T-helper 22 cell (primary cell): Measurements from ENCODE around the gene TENM3.

Source experiments
- DNase-seq: peaks from one replicate; pipeline ENCODE4 v3.0.0-alpha.2; 2020; ENCODE audit warnings: low read depth

The TENM3 gene

GRCh38 chr4:182627996-182628395, 384.8 kb downstream of the TENM3 start:
- DNase-seq = no peak

DNA sequence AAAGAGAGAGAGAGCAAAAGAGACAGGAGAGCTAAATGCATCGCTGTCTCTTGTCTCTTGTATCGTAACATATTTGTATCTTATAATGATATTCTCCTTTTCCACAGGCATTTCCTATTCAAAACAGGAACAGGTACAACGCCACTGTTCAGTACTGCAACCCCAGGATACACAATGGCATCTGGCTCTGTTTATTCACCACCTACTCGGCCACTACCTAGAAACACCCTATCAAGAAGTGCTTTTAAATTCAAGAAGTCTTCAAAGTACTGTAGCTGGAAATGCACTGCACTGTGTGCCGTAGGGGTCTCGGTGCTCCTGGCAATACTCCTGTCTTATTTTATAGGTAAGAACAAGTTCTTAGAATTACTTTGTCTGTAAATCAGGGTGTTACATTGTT, 385.3 kb downstream of the TENM3 start:
- no peak for DNase-seq

- DNase-seq = no peak
Measured at GRCh38 chr4:182629096-182629495, 385.9 kb downstream of the TENM3 start.

GRCh38 chr4:182640491-182640890, 397.3 kb downstream of the TENM3 start:
- DNase-seq = no peak

- DNase-seq = no peak
Measured at GRCh38 chr4:182640932-182641331, 397.7 kb downstream of the TENM3 start.

DNA sequence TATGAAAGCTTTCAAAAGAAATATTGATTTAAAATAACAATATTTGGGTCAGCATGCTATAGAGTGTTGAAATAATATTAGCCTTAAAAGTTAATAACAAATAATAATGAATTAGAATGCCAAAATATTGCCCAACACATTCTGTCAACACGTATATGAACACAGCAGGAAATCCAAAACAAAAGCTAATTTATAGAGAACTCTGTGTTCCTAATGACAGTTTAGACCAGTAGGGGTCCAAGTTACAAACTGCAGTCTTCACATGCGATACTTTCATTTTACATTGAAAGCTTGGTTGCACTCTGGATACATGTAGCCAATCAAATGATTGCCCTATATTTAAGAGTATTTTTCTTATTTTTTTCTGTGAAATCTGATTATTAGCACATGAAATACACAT, 399.6 kb downstream of the TENM3 start:
- DNase-seq = no peak

- no peak for DNase-seq
Measured at GRCh38 chr4:182643801-182644682, 400.8 kb downstream of the TENM3 start.

- no peak for DNase-seq
Measured at GRCh38 chr4:182644683-182645050, 401.5 kb downstream of the TENM3 start.

GRCh38 chr4:182645511-182645910, 402.3 kb downstream of the TENM3 start:
- no peak for DNase-seq

GRCh38 chr4:182647646-182648300, 404.6 kb downstream of the TENM3 start:
- no peak for DNase-seq

- DNase-seq = no peak
Measured at GRCh38 chr4:182648766-182649165, 405.6 kb downstream of the TENM3 start.

- no peak for DNase-seq
Measured at GRCh38 chr4:182649698-182650477, 406.7 kb downstream of the TENM3 start.

- no peak for DNase-seq
Measured at GRCh38 chr4:182653596-182653995, 410.4 kb downstream of the TENM3 start.

DNA sequence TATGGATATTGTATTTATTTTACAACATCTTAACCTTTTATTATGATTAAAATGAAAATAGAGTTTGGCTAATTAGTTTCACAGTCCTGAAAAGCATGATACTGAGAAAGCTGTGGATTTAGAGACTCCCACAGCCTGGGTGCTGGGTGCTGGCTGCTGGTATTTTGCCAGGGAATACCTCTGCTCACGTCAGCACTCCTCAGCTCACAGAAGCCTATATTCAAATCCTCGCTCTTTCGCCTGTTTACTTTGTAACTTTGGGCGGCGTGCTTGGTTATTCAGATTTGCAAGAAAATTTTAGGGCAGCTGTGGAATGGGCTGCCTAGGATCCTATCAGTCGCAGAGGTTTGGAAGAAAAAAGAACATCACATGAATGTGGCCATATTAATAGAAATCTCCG, 412.1 kb downstream of the TENM3 start:
- DNase-seq = no peak

- no peak for DNase-seq
Measured at GRCh38 chr4:182662551-182662950, 419.3 kb downstream of the TENM3 start.

DNA sequence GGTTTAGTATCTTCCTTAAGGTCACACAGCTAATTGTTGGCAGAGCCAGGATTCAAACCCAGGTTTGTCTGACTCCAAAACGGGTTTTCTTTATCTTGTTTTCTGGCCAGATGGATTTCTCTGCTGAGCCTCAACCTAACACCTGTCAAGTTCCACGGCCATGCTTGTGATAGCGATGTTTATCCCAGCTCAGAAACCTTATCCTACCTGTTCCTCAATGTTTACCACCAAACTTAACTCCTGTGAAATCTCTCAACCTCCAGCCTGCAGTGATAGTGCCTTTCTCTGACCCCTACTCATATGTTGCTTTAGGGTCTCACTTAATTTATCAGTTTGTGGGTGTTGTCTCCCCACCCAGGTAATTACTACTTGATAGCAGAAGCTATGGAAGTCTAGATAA, 428.0 kb downstream of the TENM3 start:
- no peak for DNase-seq

DNA sequence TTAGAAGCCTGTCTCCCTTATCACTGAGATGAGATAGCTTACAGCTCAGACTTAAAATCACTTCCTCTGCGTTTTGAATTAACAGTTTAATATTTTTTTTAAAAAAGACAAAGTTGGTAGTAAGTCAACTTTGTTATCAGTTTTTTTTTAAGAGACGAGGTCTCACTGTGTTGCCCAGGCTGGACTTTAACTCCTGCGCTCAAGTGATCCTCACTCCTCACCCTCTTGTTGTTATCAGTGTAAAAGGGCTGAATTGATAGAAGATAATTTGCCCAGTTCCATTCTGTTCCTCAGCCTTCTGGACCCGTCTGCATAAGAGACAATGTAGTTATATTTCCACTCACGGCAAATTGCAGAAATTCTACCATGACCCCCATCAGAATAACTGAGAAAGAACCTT, 428.5 kb downstream of the TENM3 start:
- DNase-seq = no peak

DNA sequence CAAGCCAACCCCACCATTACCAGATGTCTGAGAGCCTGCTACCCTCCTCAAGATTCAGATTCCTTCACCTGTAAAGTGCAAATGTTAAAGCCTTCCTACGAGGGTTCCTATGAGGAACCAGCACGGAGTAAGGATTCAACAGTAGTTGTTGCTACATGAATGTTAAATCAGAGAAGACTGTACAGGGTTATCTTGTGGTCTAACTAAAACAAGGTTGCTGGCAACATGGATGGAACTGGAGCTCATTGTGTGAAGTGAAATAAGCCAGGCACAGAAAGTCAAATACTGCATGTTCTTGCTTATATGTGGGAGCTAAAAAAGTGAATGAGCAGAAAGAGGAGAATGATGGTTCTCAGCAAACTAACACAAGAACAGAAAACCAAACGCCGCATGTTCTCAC, 435.4 kb downstream of the TENM3 start:
- no peak for DNase-seq

DNA sequence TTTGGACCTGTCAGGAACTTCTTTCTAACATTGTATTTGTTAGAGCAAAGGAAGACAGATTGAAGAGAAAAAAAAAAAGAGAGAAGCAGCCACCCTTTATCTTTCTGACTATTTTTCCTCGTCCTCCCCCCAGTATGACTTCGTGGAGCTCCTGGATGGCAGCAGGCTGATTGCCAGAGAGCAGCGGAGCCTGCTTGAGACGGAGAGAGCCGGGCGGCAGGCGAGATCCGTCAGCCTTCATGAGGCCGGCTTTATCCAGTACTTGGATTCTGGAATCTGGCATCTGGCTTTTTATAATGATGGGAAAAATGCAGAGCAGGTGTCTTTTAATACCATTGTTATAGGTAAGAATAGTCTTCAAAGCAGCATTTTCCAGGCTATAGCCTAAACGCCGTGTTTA, 436.3 kb downstream of the TENM3 start:
- no peak for DNase-seq

GRCh38 chr4:182680234-182680653, 437.0 kb downstream of the TENM3 start:
- DNase-seq = no peak

DNA sequence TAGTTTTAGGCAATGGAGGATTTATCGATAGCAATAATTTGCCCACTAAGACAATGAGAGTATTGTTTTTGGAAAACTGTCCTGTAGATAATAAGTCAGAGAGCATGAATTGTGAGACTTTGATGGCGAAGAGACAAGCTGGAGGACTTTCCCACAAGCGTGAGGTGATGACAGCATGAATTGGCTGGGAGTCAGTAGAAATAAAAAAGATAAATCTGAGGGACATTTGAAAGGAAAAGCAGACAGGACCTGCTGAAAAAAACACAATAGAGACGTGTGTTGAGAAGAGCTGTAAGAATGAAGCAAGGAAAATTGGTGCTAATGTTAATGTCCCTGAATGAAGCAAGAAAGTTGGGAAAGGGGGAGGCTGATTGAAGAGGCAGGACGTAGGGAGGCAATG, 440.5 kb downstream of the TENM3 start:
- no peak for DNase-seq

GRCh38 chr4:182684796-182685195, 441.6 kb downstream of the TENM3 start:
- DNase-seq = no peak

DNA sequence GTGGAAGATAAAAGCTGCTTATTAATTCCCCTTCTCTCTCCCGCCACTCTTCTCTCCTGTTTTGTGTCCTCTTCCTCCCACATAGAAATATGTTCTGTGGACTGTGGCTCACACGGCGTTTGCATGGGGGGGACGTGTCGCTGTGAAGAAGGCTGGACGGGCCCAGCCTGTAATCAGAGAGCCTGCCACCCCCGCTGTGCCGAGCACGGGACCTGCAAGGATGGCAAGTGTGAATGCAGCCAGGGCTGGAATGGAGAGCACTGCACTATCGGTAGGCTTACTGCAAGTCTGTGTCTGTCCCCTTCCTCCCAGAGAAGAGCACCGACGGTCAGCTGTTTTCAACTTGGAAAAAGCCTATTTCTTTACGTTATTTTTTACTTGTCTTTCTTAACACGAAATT, 444.9 kb downstream of the TENM3 start:
- no peak for DNase-seq
